ENCODE data around the gene HNRNPM. TPM values are rescaled to one million over a fixed set of nuclear protein-coding genes. Genes with fewer than 3 reads are reported as not detected.

The HNRNPM gene
- total RNA-seq, 1 experiment from 2014 or later, result 118 TPM

DNA sequence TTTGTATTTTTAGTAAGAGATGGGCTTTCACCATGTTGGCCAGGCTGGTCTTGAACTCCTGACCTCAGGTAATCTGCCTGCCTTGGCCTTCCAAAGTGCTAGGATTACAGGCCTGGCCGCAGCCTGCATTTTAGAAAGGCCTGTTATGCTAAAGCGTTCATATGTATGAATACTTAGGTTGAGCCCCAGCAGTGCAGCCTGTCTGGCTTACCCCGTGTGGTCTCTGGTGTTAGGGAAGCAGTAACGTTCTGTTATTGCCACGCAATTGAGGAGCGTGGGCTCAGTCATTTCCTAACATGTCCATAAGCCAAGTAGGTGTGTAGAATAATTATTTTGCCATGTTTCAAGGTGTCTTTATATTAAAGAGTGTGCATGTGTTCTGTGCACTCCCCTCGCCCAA lies 14.3 kb downstream of the HNRNPM start:
- no peak for DNase-seq (ENCODE audit: low read depth)

DNA sequence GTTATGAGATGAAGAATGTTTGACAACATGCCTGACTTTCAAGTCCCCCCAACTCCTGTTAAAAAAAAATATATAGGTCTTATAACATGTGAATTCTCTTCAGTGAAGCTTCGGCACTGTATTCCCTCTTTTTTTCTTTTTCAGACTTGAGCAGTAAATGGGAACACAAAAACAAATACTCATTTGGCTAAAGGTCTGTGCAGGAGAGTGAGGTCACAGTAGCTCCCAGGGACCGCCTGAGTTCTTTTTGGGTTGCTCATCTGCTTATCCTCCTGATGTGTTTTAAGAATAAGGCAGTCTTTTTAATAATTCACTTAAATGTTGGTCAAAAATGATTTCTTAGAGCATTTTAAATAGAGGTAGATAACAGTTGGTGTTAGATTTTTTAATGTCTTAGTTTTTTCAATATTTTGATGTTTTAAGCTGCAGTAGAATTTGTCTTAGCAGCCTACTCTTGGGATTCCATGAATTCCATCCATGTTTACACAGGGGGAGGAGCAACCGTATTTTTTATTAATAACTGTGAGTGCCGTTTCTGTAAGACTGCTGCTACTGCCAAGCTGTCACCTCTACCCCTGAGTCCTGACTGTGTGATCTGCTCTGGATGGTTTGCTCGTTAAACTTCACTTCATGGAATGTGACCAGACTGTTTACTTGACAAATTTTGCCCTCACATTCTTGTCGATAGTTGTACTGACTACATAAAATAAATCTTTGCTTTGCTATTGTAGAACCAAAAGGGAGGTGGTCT lies 14.9 kb downstream of the HNRNPM start:
- peak; percentile 67 for DNase-seq (ENCODE audit: low read depth)

DNA sequence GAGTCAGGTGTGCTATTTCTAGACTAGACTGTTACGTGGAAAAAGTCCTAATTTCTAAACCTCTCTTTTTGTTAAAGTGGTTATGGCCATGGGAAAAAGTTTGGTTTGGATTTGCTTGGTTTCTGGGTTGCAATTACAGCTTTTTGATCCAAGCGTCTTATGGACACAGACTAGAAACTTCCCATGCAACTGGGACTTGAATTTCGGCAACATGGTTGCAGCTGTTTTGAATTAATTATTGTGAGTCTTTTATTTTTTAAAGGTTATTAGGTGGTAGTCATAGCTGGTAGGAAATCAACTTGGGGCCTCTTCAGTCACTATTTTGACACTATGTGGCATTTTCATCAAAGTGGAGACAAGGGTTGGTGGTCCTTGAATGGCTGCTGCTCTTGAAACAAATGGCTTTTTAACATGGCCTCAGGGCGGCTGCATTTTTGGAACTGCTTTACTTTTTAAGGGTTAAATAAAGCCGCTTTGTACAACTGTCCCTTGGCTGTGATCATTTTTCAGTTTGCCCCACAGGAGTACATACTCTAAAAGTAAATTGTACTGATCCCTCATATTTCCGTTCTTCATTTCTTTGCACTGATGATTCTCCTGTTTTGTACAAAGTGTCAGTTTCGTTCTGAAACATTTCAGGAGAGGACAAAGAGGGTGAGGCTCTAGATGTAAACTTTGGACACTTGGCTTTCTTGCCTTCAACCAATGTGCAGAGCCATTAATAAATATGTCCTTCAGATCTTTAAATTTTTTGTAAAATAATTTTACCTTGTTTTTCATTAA lies 15.9 kb downstream of the HNRNPM start:
- DNase-seq (ENCODE audit: low read depth), result no peak

DNA sequence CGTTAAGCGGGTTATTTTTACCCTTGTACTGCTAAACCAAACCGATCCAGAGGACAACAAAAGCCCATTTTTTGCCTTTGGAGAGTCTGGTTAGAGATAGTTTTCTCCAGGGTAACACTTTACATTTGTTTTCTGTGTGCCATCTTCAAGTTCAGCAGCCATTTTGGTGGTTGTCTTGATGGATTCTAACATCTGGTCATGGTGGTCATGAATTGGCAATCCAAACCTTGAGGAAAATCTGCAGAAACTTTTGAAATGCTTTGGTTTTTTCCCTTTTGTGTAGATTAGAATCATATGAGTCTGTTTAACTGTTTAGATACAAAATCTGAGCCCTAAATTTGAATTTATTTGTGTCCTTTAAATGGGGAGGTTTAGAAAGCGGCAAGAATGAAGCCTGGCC lies 16.6 kb downstream of the HNRNPM start:
- peak; percentile 52 for DNase-seq (ENCODE audit: low read depth)

DNA sequence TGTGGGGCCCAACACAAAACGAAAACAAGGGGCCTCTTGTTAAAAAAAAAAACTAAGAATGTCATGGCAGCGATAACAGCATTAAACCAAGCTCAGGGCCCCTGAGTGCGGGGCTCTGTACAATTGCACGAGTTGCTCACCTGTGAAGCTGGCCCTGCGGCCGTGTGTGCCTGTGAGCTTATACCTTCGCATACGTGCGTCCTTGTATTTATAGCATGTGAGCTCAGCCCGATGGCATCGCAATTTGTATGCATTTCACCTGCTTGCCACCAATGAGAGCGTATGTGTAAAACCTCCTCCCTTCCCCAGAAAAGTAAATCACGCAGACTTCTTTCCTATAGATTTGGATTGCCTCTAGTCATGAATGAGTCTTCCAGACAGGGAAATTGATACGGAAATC lies 17.1 kb downstream of the HNRNPM start:
- DNase-seq (ENCODE audit: low read depth), result no peak

DNA sequence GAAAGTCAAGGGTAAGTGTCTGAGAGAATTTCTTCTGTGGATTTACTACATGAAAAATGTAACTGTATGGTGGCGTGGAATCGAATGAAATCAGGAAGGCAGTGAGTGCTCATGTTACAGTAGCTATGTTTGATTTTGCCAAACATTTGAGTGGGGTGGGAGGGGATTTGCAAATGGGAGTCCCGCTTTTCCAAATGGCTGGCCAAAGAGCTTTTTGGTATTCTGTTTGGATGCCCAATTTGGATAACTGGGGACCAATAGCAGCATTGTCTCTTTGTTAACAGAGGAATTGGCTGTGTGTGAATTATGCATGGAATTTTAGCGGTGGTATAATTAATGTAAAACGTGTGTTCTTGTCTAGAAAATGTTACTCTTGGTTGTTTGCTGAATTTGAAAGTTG lies 17.8 kb downstream of the HNRNPM start:
- DNase-seq (ENCODE audit: low read depth), result no peak

DNA sequence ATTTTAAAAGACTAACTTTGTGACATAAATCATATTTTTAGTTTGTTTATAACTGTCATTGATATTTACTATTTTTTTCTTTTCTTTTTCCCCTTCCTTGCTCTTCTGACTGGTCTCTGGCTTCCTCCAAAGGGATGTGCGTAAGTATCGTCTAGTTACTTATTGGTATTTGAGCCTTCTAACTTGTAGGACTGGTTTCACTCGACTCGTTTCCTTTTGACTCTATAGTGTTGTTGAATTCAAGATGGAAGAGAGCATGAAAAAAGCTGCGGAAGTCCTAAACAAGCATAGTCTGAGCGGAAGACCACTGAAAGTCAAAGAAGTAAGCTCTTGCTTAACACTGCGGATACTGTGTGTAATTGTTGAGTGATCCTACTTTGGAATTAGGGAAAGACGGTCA lies 18.6 kb downstream of the HNRNPM start:
- no peak for DNase-seq (ENCODE audit: low read depth)

DNA sequence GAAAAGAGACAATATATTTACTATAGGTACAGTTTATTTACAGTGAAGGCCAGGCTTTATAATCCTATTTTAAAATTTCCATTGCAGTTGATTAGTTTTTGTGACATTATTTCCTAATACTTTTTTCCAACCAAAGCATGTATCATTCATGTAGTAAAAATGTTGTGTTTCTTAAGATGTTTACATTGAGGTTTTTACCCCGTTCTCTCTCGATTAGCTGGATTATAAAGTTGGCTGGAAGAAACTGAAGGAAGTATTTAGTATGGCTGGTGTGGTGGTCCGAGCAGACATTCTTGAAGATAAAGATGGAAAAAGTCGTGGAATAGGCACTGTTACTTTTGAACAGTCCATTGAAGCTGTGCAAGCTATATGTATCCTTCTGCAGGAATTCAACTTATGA lies 21.2 kb downstream of the HNRNPM start:
- DNase-seq (ENCODE audit: low read depth), result no peak

DNA sequence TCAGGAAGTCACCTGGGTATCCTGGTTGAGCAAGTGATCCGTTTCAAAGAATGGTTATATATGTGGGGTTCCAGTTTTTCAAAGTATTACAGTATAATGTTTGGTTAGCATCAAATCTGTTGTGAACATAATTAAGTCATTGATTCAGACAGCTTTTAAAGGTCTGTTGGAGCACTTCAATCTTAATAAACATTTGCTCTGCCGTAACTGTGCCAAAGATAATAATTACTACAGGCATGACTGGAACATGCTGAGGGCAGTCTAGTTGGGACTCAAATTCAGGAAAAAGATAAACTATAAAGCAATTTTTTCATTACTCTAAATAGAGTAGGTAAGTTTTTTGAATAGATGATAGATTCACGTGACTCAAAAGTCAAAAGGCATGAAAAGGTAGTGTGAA lies 23.3 kb downstream of the HNRNPM start:
- no peak for DNase-seq (ENCODE audit: low read depth)

DNA sequence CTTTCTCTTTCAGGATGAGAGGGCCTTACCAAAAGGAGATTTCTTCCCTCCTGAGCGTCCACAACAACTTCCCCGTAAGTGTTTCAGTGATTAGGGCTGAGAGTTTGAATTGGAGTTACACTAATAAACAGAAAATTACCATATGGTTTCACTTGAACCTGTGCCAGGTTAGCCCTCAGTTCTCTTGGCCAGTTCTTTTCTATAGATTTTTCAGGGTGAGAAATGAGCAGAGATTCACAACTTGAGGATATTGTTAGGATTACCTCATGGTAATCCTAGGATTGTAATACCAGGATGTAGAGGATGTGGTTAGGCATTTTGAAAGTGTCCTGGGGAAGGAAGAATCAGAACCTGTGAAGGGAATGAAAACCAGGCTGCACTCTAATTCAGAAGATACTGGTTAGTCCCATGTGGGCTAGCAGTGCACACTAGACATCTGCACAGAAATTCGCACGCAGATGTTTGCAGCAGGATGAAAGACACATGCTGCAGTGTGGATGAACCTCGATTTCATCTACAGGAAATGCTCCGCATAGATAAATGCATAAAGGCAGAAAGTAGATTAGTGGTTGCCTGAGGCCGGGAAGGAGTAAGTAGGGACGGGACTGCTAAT lies 24.1 kb downstream of the HNRNPM start:
- DNase-seq (ENCODE audit: low read depth), result no peak

DNA sequence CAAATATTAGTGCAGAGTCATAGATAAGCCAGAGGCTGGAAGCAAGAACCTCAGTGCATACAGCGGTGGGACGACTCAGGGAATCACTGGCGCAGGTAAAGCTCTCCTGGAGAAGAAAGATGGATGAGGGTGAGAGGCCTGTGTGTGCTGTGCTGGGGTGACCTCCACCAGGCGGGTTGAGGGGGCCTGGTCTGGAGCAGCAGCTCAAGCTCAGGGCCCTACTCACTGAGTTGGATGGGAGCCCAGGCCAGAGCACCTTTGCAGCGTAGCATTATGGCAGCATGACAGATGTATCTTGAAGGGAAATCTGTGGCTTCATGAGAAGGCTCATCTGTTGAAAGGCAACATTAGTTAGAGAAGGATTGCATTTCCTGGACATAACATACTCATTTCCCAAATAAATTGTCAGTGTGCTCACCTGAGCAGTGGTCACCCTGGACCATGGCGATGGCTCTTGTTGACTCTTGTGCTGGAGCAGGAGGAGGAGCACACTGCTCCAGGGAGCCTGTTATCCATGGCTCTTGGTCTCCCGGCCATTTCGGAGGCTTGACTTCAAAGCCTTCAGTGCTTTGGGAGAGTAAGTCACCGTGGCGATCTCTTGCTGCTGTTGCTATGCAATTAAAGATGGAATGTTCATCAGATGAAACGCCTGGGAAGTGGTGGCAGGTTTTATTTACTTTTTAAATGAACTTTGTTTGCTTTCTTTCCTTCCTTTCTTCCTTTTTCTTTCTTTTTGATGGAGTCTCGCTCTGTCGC lies 25.0 kb downstream of the HNRNPM start:
- DNase-seq (ENCODE audit: low read depth), result no peak

DNA sequence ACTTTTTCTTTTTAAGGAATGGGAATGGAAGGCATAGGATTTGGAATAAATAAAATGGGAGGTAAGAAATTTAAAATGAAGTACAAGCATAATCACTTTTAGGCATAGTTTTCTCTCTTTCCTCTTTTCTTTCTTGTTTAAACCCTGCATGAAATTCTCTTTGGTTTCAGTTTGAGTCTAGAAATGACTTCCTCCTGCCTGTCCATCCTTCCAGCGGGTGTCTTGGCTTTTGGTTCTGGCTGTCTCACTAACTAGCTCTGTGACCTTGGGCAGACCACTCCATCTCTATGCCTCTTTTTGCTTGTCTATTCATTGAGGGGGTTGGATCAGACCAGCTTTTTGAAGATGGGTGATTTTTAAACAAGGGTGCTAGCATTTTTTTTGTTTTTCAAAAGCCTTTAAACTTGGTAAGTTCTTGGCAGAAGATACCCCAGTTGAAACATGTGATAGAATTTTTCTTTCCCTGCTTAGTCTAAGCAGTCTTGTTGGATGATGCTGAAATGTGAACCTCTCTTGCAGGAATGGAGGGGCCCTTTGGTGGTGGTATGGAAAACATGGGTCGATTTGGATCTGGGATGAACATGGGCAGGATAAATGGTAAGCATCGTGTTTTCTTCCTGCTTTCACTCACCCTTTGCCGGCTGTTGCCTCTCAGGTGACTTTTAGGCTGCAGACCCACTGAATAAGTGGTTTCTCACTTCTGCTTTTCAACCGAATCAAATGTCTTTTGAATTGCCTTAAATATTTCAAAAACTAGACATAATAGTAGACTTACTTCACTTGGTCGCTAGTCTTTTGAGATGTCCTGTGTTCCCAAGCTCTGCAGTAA lies 29.1 kb downstream of the HNRNPM start:
- no peak for DNase-seq (ENCODE audit: low read depth)

DNA sequence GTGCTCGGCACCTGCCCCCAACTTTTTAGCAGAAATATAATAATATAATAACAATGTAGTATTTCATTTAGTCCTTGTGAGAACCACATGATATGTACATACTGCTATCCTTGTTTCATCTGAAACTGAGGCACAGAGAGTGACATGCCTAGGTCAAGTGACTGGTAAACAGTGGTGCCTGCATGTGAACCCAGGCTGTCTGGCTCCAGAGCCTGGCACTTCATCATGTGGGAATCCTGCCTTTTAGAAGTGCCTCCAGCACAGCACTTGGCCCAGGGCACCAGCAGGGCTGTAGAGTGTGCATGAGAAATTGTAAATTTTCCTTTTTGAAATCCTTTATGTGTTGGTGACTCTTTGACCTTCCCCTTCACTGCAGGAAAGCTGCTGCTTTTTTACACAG lies 30.2 kb downstream of the HNRNPM start:
- no peak for DNase-seq (ENCODE audit: low read depth)

DNA sequence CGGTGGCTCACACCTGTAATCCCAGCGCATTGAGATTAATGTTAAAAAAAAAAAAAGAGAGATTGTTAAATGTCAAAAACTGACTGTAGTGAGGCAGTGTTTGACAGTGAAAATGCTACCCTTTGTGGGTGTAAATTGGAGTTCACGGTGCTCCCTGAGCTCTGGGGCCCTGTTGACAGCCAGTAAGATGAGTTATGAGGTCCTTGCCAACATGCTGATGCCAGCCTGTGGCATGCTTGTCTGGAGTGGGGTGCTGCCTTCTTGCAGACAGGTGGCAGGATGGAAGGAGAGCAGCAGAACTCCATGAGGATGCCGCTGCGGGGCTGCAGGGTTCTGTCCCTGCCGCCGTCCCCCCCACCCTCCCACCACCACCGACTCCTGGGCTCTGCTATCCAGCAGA lies 31.7 kb downstream of the HNRNPM start:
- DNase-seq (ENCODE audit: low read depth), result no peak

DNA sequence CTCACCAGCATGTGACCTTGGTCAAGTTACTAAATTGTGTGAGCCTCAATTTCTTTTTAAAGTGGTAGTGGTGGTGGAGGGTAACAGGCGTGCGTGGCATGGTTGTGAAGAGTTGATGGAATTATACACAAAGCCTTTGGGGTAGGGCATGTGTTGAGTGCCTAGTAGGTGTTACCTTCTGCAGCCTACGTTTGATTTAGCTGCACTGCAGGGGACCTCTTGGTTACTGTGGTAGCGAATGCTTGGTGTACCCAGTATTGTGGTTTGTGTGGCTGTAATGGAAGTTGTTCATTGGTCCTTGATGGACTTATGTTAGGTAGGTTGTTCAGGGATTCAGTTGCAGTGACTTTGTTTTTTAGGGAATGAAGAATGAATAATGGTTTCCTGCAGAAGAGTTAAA lies 33.1 kb downstream of the HNRNPM start:
- no peak for DNase-seq (ENCODE audit: low read depth)

DNA sequence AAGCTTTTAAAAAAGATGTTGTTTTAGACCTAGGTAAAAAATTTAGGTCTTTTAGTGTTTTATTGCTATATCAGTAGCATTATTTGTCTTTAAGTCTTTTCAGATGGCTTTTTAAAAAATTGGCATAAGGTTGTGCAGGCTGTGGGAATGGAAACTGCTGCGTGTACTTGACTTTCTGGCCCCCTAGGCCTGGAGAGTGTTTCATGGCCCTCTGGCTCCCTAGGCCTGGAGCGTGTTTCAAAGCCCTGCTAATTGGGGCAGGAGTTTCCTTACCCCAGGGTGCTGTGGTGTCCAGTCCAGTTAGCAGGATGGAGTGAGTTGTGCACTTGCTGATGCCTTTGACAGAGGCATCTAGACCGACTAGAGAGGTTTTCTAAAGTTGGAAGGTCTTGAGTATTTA lies 33.8 kb downstream of the HNRNPM start:
- no peak for DNase-seq (ENCODE audit: low read depth)

DNA sequence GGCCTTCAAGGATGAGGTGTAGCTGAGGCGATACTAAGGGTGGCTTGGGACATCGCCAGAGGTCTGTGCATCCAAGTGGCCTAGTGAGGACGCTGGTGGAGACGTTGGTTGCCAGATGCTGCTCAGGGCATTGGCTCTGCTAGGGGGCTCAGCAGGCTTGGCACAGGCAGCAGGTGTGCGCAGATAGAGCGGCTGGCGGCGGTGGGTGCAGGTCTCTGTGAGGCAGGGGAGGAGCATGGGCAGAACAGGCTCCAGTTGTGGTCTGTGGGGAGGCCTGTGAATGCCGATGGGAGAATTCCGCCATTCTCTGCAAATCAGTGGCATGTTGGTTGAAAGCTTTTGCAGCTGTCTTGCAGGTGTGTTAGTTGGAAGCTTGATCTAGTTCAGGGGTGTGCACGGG lies 36.4 kb downstream of the HNRNPM start:
- no peak for DNase-seq (ENCODE audit: low read depth)

DNA sequence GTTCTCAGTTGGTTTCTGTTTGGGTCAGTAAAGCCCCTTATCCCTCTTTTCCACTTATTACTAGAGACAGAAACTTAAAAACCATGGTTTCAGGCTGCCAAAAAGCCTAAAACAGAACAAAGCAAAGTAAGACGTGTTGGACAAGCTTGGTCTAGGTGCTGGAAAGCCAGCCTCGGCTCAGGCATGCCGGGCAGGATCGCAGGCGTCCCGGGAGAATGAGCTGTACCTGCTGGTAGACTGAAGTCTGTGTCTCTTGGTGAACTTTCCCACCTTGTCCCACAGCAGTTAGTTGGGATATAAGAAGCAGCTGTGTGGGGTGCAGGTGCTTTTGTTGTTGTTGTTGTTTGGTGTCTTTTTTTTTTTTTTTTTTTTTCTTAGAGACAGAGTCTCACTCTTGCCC lies 36.8 kb downstream of the HNRNPM start:
- DNase-seq (ENCODE audit: low read depth), result no peak

DNA sequence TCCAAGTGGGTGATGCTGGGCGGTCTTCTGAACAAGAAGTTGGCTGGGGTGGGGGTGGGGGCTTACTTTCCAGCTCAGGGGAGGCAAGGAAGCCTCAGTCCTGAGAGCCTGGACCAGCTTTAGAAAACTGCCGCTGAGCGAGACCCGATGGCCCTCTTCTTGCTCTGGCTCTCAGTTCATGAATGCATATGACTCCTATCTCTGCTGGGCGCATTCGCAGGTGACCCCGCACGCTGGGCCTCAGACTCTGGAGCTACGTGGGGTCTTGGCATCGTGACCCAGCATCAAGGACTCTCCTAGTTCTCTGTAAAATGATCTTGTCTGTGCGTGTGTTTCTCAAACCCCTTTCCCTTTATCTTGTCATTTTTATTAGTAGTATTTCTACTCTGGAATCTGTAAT lies 37.9 kb downstream of the HNRNPM start:
- DNase-seq (ENCODE audit: low read depth), result no peak

DNA sequence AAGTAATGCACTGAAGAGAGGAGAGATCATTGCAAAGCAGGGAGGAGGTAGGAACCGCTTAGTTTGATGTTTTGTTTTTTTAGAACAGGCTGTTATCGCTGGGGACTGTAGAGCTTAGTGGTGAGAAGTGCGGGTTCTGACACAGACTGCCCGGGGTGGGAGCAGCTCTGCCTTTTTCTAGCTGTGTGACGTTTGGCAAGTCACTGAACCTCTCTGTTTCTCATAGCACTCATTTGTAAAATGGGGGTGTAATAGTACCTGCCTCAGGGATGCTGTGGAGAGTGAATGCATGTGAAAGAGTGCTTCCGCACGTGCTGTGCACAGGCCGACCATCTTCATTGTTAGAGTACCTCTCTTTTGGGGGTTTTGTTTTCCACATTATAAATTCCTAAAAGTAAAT lies 38.4 kb downstream of the HNRNPM start:
- DNase-seq (ENCODE audit: low read depth), result no peak

DNA sequence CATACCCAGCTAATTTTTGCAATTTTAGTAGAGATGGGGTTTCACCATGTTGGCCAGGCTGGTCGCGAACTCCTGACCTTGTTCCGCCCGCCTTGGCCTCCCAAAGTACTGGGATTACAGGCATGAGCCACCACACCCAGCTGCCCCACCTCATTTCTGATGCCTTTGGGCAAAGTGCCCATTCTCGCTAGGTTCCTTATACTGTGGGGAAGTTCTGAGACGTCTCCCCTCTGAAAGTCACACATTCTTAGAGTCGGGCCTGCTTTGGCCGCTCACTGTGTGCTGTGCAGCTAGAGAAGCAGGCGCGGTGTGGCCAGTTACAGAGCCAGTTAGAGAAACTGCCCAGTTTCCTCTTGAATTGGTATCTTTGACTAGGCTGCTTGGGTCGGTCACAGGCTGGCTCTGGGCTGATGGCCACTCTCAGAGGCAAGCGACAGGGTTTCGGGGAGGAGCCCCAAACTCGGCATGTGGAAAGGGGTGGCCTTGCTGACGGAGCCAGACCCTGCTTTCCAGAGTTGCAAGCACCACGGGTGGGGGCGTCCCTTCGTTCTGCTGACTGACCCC lies 39.6 kb downstream of the HNRNPM start:
- no peak for DNase-seq (ENCODE audit: low read depth)
